GM18873 (cell line): ENCODE data around the gene RGS5.

Source experiments
- ATAC-seq: cut with Tn5 transposase; IDR thresholded peaks from one replicate; pipeline ENCODE4 v1.9.1; 2021; ENCODE audit warnings: mild to moderate bottlenecking, moderate library complexity, moderate number of reproducible peaks; ENCODE audit not compliant: unreplicated experiment, low FRiP score

Gene RGS5

GRCh38 chr1:163186862-163187261 lies 15.9 kb downstream of the RGS5 start:
- no peak for ATAC-seq

- no peak for ATAC-seq
These were observed 20.3 kb downstream of the RGS5 start for GRCh38 chr1:163182330-163182949.

DNA sequence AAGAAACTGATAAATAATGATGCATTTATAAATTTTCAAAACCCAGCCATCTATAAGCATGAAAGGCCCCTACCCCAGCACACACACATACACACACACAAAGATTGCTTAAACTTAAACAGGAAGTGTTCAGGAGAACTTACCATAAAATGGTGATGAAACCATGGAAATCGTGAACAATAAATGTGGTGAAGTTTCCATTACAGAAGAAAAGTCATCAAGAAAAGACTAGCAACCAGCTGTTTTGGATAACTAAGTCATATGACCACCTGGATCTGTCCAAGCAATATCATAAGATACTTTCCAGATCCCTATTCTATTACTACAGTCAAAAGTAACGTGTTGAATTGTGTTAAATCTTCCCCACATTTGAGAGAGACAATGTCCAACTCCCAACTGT lies 24.1 kb downstream of the RGS5 start:
- ATAC-seq, result no peak

GRCh38 chr1:163176797-163177196 lies 25.9 kb downstream of the RGS5 start:
- ATAC-seq, result no peak

GRCh38 chr1:163174524-163175437 lies 27.9 kb downstream of the RGS5 start:
- ATAC-seq, result no peak

GRCh38 chr1:163173121-163173520 lies 29.6 kb downstream of the RGS5 start:
- ATAC-seq, result no peak

DNA sequence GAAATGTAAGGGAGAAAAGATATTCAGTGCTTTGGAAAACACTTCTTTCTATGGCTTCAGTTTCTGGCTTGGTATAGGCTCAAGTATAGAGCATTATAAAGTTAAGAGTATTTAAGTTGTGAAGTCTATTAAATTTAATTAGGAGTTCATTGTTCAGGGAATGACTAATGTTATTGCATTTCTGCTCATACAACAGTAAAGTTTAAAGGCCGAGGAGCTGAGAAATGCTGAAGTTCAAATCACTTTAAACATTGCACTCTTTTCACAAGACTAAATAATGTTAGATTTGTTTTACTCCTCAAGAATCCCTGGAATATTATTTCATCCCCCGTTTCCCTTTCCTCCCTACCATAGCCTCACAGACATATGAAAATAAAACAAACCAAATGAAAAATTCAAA lies 30.1 kb downstream of the RGS5 start:
- ATAC-seq, result no peak

GRCh38 chr1:163171826-163172225 lies 30.9 kb downstream of the RGS5 start:
- ATAC-seq, result no peak

GRCh38 chr1:163170975-163171676 lies 31.6 kb downstream of the RGS5 start:
- no peak for ATAC-seq

- ATAC-seq, result no peak
These were observed 32.4 kb downstream of the RGS5 start for GRCh38 chr1:163170331-163170730.

- ATAC-seq, result no peak
These were observed 33.2 kb downstream of the RGS5 start for GRCh38 chr1:163169553-163169952.

GRCh38 chr1:163168053-163168452 lies 34.7 kb downstream of the RGS5 start:
- ATAC-seq, result no peak

DNA sequence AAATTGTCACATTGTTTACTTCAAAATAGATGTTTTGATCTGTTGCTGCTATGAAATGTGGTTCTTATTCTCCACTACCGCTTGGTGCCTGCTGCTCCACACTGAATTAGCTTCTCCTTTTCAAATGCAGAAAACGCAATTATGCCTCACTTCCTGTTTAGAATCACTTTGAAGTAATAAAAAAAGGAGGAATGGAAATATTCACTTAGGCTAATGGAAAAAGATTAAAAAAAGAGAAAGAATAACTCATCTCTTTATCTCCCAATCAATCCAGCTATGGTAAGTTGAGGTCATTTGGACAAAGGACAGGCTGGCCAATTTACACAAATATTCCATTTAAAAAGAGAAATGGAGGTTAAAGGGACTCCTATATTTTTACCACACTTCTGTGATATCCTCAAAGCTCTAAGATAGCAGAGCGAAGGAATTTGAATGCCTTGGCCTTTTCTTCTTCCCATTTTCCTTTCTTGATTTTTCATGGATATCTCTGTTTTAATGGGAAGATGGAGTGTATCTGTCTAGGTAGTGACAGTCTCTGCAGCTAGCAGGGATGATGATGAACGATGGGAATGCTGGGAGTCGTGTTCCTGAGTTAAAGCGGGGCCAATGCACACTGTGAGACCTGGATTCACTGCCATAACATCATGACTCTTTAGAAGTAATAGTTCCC lies 35.7 kb downstream of the RGS5 start:
- ATAC-seq, result no peak

DNA sequence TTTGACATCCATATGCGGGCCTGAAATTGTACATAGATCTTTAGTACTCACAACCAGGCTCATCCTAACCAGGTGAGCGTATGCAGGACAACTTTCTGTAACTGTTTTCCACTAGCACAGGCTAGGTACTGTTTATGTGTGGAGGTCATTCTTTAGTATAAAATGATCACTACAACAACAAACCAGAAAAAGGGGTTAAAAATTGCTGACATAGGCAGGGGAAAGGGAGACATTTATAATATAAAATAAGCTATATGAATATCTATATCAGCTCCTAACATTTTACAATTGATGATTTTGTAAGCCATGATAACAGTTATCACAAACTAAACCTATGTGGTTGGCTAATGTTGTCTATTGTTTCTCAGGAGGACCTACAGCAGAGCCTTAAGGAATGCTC lies 37.6 kb downstream of the RGS5 start:
- ATAC-seq, result no peak

- ATAC-seq, result no peak
These were observed 38.7 kb downstream of the RGS5 start for GRCh38 chr1:163163881-163164582.

DNA sequence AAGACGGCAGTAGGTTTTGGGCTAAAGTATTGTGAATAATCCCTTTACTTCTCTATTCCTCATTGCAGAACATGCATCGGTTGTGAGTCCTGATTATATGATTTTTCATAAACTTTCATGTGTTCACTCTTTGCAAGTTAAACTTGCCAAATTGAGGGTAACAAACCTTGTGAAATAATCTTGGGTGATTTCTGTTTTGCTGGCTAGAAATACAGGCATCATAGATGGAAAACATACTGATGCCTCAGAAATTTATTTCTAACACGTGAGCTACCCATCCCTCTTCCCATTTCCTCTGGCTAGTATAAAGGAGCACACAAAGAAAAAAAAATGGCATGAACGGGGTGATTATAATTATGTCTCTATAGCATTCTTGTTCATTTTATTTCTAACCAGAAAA lies 39.6 kb downstream of the RGS5 start:
- ATAC-seq, result no peak

GRCh38 chr1:163162381-163162914 lies 40.3 kb downstream of the RGS5 start:
- ATAC-seq, result no peak

GRCh38 chr1:163161841-163162240 lies 40.9 kb downstream of the RGS5 start:
- ATAC-seq, result no peak

DNA sequence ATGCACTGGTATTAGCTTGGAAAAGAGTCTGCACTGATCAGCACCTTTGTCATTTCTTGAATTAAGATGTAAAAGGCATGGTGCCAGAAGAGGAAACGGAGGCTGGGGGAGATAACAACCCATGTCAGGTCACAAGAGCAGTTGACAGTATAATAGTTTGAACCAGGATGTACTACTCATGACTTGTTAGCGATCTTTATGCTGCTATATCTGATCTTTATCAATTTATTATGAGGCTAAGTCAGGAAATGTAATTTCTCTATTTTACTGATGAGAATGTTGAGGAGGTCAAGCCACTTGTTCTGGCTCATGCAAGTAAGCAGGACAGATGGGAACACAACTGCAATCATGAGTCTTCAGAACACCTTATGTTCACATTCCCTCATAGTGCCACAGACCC lies 41.4 kb downstream of the RGS5 start:
- ATAC-seq, result no peak

- no peak for ATAC-seq
These were observed 47.1 kb downstream of the RGS5 start for GRCh38 chr1:163155606-163156005.
